GM19468 (cell line): ENCODE results near the gene NFATC2.

Experiments
- ATAC-seq: cut with Tn5 transposase; IDR thresholded peaks from one replicate; pipeline ENCODE4 v1.9.1; 2021; ENCODE audit warnings: mild to moderate bottlenecking, moderate library complexity, moderate number of reproducible peaks; ENCODE audit not compliant: unreplicated experiment; ENCODE audit errors: extremely low read depth

The NFATC2 gene

DNA sequence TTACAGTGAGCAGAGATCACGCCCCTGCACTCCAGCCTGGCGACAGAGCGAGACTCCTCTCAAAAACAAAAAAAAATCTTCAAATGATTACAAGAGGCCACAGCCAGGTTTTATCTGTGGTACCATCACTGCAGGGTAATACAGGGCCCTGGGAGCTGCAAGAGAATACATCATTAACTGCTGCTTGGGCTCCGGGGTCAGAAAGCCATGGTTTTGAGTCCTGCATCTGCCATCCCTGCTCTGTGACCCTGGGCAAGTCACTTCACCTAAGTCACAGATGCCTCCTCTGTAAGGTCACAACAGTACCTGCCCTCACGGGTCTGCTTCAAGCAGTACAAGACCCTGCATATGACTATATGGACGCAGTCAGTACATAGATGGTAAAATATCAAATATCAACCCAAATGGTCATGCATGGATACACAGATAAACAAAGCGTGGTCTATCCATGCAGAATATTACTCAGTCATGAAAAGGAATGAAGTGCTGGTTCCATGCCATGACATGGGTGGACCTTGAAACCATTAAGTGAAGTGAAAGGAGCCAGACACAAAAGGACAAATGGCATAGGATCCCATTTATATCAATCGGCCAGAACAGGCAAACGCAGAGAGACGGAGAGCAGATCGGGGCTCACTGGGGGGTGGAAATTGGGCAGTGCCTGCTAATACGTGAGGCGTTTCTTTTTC is 83.6 kb downstream of the NFATC2 start:
- no peak for ATAC-seq

GRCh38 chr20:51457533-51457932 is 85.0 kb downstream of the NFATC2 start:
- no peak for ATAC-seq

GRCh38 chr20:51456511-51457509 is 85.7 kb downstream of the NFATC2 start:
- ATAC-seq = no peak

DNA sequence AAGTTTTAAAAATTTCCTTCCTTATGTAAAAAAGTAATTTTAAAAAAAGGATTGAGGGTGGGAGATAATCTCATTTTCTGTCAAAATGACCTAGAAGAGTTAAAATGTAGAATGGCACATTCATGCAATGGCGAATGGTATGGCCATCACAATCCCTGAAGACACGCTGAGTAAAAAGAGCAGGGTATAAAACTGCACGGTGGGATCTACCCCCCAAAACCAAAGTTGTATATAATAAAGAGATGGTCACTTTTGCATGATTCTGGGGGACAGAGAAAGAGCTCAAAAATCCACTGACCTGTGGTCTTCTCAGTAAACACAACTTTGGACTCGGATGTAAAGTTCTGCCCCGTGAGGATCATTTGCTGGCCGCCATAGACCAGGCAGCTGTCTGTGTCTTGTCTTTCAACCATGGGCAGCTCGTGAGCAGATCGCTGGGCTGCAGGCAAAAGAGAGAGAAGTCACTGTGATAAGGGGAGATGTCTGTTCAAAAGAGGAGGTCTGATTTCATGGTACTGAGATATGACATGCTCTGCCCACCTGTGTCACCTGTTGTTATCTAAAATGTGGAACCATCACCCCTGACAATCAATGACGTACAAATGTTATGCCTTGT is 88.2 kb downstream of the NFATC2 start:
- no peak for ATAC-seq

DNA sequence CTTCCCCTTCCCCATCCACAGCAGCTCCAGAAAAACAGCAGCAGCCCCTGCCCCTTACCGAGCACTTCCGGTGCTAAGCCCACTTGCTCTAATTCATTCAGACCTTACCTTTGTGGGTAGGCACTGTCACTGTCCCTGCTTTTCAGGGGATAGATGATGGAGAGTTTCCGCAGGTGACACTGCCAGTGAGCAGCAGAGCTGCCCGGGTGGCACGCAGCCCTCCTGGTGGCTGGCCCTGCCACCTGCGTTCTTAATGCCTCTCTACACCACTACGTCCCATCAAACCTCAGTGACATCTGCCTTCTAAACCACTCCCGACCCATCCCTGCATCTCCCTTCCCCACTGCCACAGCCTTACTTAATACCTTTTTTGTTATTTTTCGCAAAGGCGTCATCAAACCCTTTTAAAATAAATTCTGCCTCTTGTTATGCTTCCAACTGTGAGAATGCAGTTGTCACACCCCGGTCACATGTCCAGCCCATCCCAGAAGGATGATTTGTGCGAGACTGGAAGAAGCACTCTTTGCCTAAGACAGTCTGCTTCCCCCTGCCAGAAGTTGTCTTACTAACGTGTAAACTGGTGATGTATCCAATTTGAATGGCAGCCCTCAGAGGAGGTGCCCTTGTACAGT is 89.7 kb downstream of the NFATC2 start:
- no peak for ATAC-seq

- no peak for ATAC-seq
Observed at GRCh38 chr20:51452091-51452613, 90.4 kb downstream of the NFATC2 start.

GRCh38 chr20:51451484-51451883 is 91.0 kb downstream of the NFATC2 start:
- ATAC-seq = no peak

DNA sequence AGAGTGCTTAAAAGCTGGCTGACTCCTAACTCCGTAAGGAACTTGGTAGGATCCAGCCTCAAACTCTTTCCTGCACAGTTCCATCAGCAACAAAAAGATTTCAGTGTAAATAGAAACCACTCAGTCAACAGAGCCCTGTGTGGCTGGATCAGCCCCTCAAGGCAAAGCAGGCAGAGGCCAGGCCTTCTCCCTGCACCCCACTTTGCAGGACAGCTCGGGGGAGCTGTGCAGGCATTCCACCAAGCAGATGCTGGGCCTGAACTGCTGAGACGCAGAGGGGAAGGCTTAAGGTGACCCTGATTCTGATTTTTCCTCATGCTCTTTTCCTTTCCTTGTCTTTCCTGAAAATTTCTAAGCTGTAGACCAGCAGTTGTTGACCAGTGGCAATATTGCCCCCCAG is 91.5 kb downstream of the NFATC2 start:
- ATAC-seq = no peak

DNA sequence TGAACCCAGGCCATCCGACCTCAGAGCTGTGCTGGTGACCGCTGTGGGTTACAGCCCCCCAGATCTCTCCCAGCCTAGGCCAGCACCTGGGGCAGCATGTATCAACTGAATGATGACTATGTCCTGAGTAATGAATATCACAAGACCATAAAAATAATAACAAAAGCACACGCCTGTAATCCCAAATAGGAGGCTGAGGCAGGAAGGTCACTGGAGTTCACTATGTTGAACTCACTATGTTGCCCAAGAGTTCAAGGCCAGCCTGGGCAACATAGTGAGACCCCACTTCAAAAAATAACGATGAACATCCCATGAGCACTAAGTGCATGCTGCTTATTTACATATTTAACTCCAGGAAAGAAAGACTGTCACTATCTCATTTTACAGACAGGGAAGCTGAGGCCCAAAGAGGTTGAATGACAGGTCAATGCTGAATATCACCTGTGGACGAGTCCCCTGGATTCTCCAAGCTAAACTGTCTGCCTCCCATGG is 92.3 kb downstream of the NFATC2 start:
- ATAC-seq = no peak

GRCh38 chr20:51449498-51450220 is 92.9 kb downstream of the NFATC2 start:
- ATAC-seq = no peak

GRCh38 chr20:51447765-51448148 is 94.8 kb downstream of the NFATC2 start:
- no peak for ATAC-seq

- ATAC-seq = no peak
Observed at GRCh38 chr20:51447097-51447764, 95.3 kb downstream of the NFATC2 start.

- ATAC-seq = no peak
Observed at GRCh38 chr20:51446656-51447055, 95.9 kb downstream of the NFATC2 start.

GRCh38 chr20:51446230-51446629 is 96.3 kb downstream of the NFATC2 start:
- ATAC-seq = no peak

- no peak for ATAC-seq
Observed at GRCh38 chr20:51445591-51445990, 96.9 kb downstream of the NFATC2 start.

DNA sequence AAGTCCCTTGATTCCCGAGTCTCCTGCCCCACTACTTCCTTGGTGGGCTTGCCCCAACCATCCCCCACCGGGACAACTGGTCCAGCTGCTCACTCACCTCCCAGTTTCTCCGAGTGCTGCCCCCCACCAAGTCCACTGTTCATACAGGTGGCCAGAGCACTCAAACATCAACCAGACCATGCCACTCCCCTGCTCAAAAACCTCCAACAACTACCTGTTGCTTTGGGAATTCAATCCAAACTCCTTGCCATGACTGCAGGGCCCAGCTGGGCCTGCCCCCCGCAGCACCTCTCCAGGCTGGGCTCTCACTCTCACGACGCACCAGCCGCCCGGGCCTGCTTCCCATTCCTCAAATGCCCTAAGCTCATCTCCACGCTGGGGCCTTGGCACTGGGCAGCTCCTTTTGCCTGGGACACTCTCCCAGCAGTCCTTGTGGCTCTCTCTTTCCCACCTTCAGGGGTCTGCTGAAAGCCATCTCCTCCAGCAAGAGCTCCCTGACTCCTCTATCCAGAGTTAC is 97.5 kb downstream of the NFATC2 start:
- no peak for ATAC-seq

DNA sequence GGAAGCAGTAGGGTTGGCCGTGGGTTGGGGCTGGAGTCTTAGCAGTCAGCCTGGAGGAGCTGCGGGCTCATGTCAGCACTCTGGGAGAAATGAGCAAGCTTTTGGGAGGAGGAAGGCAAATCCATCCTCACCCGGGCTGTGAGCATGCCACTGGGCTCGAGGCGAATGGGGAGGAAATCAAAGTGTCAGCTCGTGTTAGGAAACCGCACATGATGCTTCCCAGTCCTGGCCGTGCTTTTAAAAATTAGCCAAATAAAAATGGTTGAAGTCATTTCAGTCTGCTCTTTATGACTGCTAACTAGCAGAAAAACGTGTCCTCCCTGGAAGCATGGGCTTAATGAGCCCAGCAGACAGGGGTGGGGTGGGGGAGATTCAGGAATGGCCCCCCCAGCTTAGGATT is 98.1 kb downstream of the NFATC2 start:
- no peak for ATAC-seq

- no peak for ATAC-seq
Observed at GRCh38 chr20:51442602-51443001, 99.9 kb downstream of the NFATC2 start.

GRCh38 chr20:51440589-51440988 is 101.9 kb downstream of the NFATC2 start:
- ATAC-seq = peak; percentile 46
